IMR-90 (cell line): ENCODE measurements around the gene UMODL1. TPM values are rescaled to one million over a fixed set of nuclear protein-coding genes. Genes with fewer than 3 reads are reported as not detected.

Experiments used
- ATAC-seq: fragments of 200-7000 bp; cut with Tn5 transposase; 2 replicates; pipeline ENCODE4 v1.9.1; 2020; ENCODE audit warnings: low read depth, mild to moderate bottlenecking, moderate library complexity
- BruUV-seq: library from RNA; stranded (reverse); fragments of 400-500 nt; replicated peaks from 2 replicates; lab custom pipeline; 2021; lab: Mats Ljungman, UMichigan
- CTCF ChIA-PET: fragments of 300-600 bp; formaldehyde crosslinking; extraction: SDS; loops from one replicate; lab custom pipeline; 2021; ENCODE audit warnings: antibody characterized with exemption; lab: Yijun Ruan, JAX
- POLR2A ChIA-PET: fragments of 300-600 bp; sonication (Branson Sonifier 250); formaldehyde crosslinking; loops from one replicate; lab custom pipeline; 2022; ENCODE audit warnings: antibody characterized with exemption; ENCODE audit not compliant: unreplicated experiment; lab: Charles Lee
- DNase-seq: peaks from one replicate; pipeline ENCODE4 v3.0.0; 2013
- H2AFZ ChIP-seq: replicated peaks from 2 replicates; pipeline ENCODE3; 2013; ENCODE audit warnings: low read length, mild to moderate bottlenecking; ENCODE audit not compliant: poor library complexity
- H2AK5ac ChIP-seq: 2 replicates; pipeline ENCODE4 v1.6.1; 2013; ENCODE audit warnings: low read depth, low read length, inconsistent platforms
- H2AK9ac ChIP-seq: replicated peaks from 2 replicates; pipeline ENCODE3; 2013; ENCODE audit warnings: mild to moderate bottlenecking, low read depth, low read length, moderate library complexity; ENCODE audit not compliant: poor library complexity
- H2BK120ac ChIP-seq: 2 replicates; pipeline ENCODE4 v1.6.1; 2013; ENCODE audit warnings: low read depth, low read length, inconsistent platforms
- H2BK15ac ChIP-seq: 3 replicates; pipeline ENCODE4 v1.6.1; 2013; ENCODE audit warnings: low read depth, low read length, inconsistent platforms
- H2BK20ac ChIP-seq: 2 replicates; pipeline ENCODE4 v1.6.1; 2013; ENCODE audit warnings: low read depth, mild to moderate bottlenecking, inconsistent platforms, low read length, moderate library complexity
- H2BK5ac ChIP-seq: 2 replicates; pipeline ENCODE4 v1.6.1; 2013; ENCODE audit warnings: mild to moderate bottlenecking, low read depth, low read length, inconsistent platforms; ENCODE audit not compliant: poor library complexity, severe bottlenecking
- H3K14ac ChIP-seq: replicated peaks from 2 replicates; pipeline ENCODE4 v1.6.1; 2013; ENCODE audit warnings: low read depth, low read length, inconsistent platforms
- H3K18ac ChIP-seq: 2 replicates; pipeline ENCODE4 v1.6.1; 2013; ENCODE audit warnings: low read depth, low read length, control low read depth
- H3K23ac ChIP-seq: 2 replicates; pipeline ENCODE4 v1.6.1; 2013; ENCODE audit warnings: low read depth, low read length, inconsistent platforms
- H3K27ac ChIP-seq: 2 replicates; pipeline ENCODE4 v1.5.1; 2013; ENCODE audit warnings: mild to moderate bottlenecking, control low read depth, low read length; ENCODE audit not compliant: insufficient read depth
- H3K27me3 ChIP-seq: 2 replicates; pipeline ENCODE4 v1.6.1; 2013; ENCODE audit warnings: low read length; ENCODE audit not compliant: control insufficient read depth, insufficient read depth
- H3K36me3 ChIP-seq: 2 replicates; pipeline ENCODE4 v1.6.1; 2013; ENCODE audit warnings: low read length, mixed read lengths; ENCODE audit not compliant: control insufficient read depth, insufficient read depth
- H3K4ac ChIP-seq: 2 replicates; pipeline ENCODE4 v1.6.1; 2013; ENCODE audit warnings: low read depth, low read length, inconsistent platforms
- H3K4me1 ChIP-seq: 2 replicates; pipeline ENCODE4 v1.6.1; 2013; ENCODE audit warnings: low read length, mixed read lengths; ENCODE audit not compliant: control insufficient read depth, insufficient read depth
- H3K4me2 ChIP-seq: 2 replicates; pipeline ENCODE4 v1.6.1; 2013; ENCODE audit warnings: low read depth, mild to moderate bottlenecking, control low read depth, low read length, moderate library complexity
- H3K4me3 ChIP-seq: 2 replicates; pipeline ENCODE4 v1.5.1; 2013; ENCODE audit warnings: low read depth, mild to moderate bottlenecking, control low read depth, low read length, moderate library complexity; ENCODE audit not compliant: insufficient read depth
- H3K56ac ChIP-seq: 2 replicates; pipeline ENCODE4 v1.6.1; 2013; ENCODE audit warnings: low read length, inconsistent platforms; ENCODE audit not compliant: insufficient read depth; ENCODE audit errors: extremely low read depth
- H3K79me1 ChIP-seq, 2 experiments: 2 replicates each; pipeline ENCODE4 v1.6.1; 2013; ENCODE audit warnings: low read length in 2 of 2, inconsistent platforms in 1 of 2, low read depth in 1 of 2
- H3K9ac ChIP-seq: 2 replicates; pipeline ENCODE4 v1.6.1; 2013; ENCODE audit warnings: low read depth, low read length, control low read depth
- H3K9me1 ChIP-seq: 2 replicates; pipeline ENCODE4 v1.6.1; 2013; ENCODE audit warnings: low read length, inconsistent platforms; ENCODE audit not compliant: insufficient read depth
- H3K9me3 ChIP-seq: 2 replicates; pipeline ENCODE4 v1.6.1; 2013; ENCODE audit warnings: low read length; ENCODE audit not compliant: control insufficient read depth, insufficient read depth
- H4K20me1 ChIP-seq: 2 replicates; pipeline ENCODE4 v1.6.1; 2013; ENCODE audit warnings: low read length, inconsistent platforms; ENCODE audit not compliant: insufficient read depth
- H4K5ac ChIP-seq: 2 replicates; pipeline ENCODE4 v1.6.1; 2013; ENCODE audit warnings: mild to moderate bottlenecking, low read depth, low read length, control low read depth
- H4K8ac ChIP-seq, 2 experiments: 2 replicates each; pipeline ENCODE4 v1.6.1; 2013; ENCODE audit warnings: low read depth in 2 of 2, low read length in 2 of 2, control low read depth in 1 of 2, inconsistent platforms in 1 of 2
- H4K91ac ChIP-seq: 2 replicates; pipeline ENCODE4 v1.6.1; 2013; ENCODE audit warnings: low read depth, low read length, inconsistent platforms; ENCODE audit not compliant: insufficient read depth
- CEBPB ChIP-seq: IDR thresholded peaks from 2 replicates; pipeline ENCODE4 v1.6.1; 2012; ENCODE audit warnings: low read depth, low read length, improper control_type of control experiment
- CHD1 ChIP-seq: IDR thresholded peaks from 2 replicates; pipeline ENCODE4 v1.6.1; 2012; ENCODE audit warnings: low read depth, low read length, improper control_type of control experiment
- FOS ChIP-seq: fragments of 150-350 bp; IDR thresholded peaks from 2 replicates; pipeline ENCODE4 v1.6.1; 2016; ENCODE audit warnings: low read depth, low read length
- POLR2A ChIP-seq: IDR thresholded peaks from 2 replicates; pipeline ENCODE4 v1.6.1; 2012; ENCODE audit warnings: mild to moderate bottlenecking, low read depth, low read length
- RCOR1 ChIP-seq: IDR thresholded peaks from 2 replicates; pipeline ENCODE4 v1.6.1; 2012; ENCODE audit warnings: mild to moderate bottlenecking, low read length, improper control_type of control experiment; ENCODE audit not compliant: insufficient replicate concordance
- RFX5 ChIP-seq: IDR thresholded peaks from 2 replicates; pipeline ENCODE4 v1.8.0; 2012; ENCODE audit warnings: low read depth, mild to moderate bottlenecking, low read length, moderate library complexity
- WGBS, 2 experiments: methylation state at CpG; one replicate each; pipeline versions ENCODE4 v1.1.5 to v1.1.7; 2013; ENCODE audit warnings: missing lambda C conversion rate in 2 of 2; ENCODE audit not compliant: insufficient read length in 1 of 2; ENCODE audit errors: extremely low coverage in 2 of 2; 5-methylcytosine and 5-hydroxymethylcytosine counted together
- dilution Hi-C: fragments of 300-500 bp; cut with HindIII; formaldehyde crosslinking; loops from one replicate; pipeline ENCODE4 v1.14.3; 2018; ENCODE audit warnings: low sequenced_read_pairs; ENCODE audit not compliant: unreplicated experiment
- in situ Hi-C: fragments of 300-500 bp; cut with MboI; formaldehyde crosslinking; loops from 3 replicates; pipeline ENCODE4 v1.14.3; 2019; ENCODE audit warnings: low sequenced_read_pairs, inconsistent platforms, mixed read lengths
- intact Hi-C: fragments of 100-400 bp; cut with micrococcal nuclease; formaldehyde crosslinking; loops from 2 replicates; pipeline ENCODE4 v1.10.0; 2022
- polyA plus RNA-seq, 3 experiments: library from polyadenylated mRNA; depleted of rRNA; stranded (reverse); fragments of >200 nt; gene quantifications; 2 replicates each; pipeline ENCODE4 v1.2.3, GENCODE V29; 2012; ENCODE audit warnings: low replicate concordance in 1 of 3
- total RNA-seq: library from RNA; depleted of rRNA; stranded (reverse); fragments of >200 nt; gene quantifications from 2 replicates; pipeline ENCODE4 v1.2.3, GENCODE V29; 2012
- TF ChIP-seq, protein P1 (sequence below): fragments of 150-350 bp; IDR thresholded peaks from 2 replicates; pipeline ENCODE4 v1.6.1; 2017; ENCODE audit warnings: mild to moderate bottlenecking, antibody characterized with exemption, low read length, low read depth
- TF ChIP-seq, protein P2 (sequence below): fragments of 150-350 bp; IDR thresholded peaks from 2 replicates; pipeline ENCODE4 v1.6.1; 2016; ENCODE audit warnings: low read depth, mild to moderate bottlenecking, low read length, moderate library complexity, borderline replicate concordance
- TF ChIP-seq, protein P3 (sequence below): conservative IDR thresholded peaks from 2 replicates; pipeline ENCODE4 v1.5.1; 2012; ENCODE audit warnings: mild to moderate bottlenecking, low read depth, low read length, improper control_type of control experiment

The UMODL1 gene
- total and polyA plus RNA-seq, 2 of the 4 experiments (the other 2 are of a cell fraction), result 0.02 TPM; not detected in 1

DNA sequence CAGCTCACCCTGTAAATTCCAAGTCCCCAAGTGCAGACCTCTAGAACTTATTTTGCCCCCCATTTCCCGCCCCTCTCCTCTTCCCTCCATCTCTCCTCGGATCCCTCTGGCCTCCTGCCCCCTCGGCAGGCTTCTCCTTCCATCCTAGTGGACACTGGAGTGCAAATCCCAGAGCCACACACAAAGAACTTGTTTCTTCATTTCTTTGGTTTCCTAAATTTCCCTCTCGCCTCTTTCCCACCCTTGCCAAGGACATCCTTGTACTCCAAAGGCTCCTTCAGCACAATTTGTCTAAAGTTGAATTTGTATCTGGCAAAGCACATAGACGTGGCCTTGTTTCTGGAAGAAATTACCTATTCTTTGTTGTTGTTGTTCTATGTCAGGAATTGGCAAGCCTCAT lies 17.5 kb downstream of the UMODL1 start:
- H3K36me3 ChIP-seq, result no peaks in the 10 kb centered on the region
- no peak overlapping the region for H3K27ac ChIP-seq
- H2BK15ac ChIP-seq, result no peak overlapping the region
- H2BK5ac ChIP-seq, result no peak overlapping the region
- no peak overlapping the region for H4K91ac ChIP-seq
- no peak overlapping the region for H2AK5ac ChIP-seq
- CTCF ChIA-PET, result no interaction called here
- no peak overlapping the region for H2AK9ac ChIP-seq
- ATAC-seq, result no peak
- peaks cover under 1% of the 10 kb centered on the region; the same call in 1 of the 2 replicates for H3K9me1 ChIP-seq
- no peak overlapping the region for H2BK120ac ChIP-seq
- POLR2A ChIA-PET, result no interaction called here
- no peaks in the 10 kb centered on the region for H4K20me1 ChIP-seq
- intact Hi-C loops (no loop called here), dilution Hi-C loops (no loop called here), in situ Hi-C loops (no loop called here)
- no peak overlapping the region for H2AFZ ChIP-seq
- H4K8ac ChIP-seq, result no peak overlapping the region
- BruUV-seq, result no TSS peak
- H3K79me1 ChIP-seq, result no peaks in the 10 kb centered on the region
- H3K14ac ChIP-seq, result no peak overlapping the region
- H3K23ac ChIP-seq, result no peak overlapping the region
- H3K9me3 ChIP-seq, result no peaks in the 10 kb centered on the region
- no peak overlapping the region for H4K5ac ChIP-seq
- H3K9ac ChIP-seq, result no peak overlapping the region
- no peak overlapping the region for H3K56ac ChIP-seq
- peaks cover 2% of the 10 kb centered on the region; the same call in 1 of the 2 replicates for H3K4me1 ChIP-seq
- no peak for DNase-seq
- no CpG with 5 or more reads among the region's 5 CpGs for WGBS, 2 experiments
- H3K18ac ChIP-seq, result no peak overlapping the region
- no peak overlapping the region for H2BK20ac ChIP-seq
- TF ChIP-seq POLR2A, result no peak
- TF ChIP-seq FOS, result no peak
- no peak for TF ChIP-seq CEBPB
- no peak for TF ChIP-seq CHD1
- TF ChIP-seq, protein P1, sequence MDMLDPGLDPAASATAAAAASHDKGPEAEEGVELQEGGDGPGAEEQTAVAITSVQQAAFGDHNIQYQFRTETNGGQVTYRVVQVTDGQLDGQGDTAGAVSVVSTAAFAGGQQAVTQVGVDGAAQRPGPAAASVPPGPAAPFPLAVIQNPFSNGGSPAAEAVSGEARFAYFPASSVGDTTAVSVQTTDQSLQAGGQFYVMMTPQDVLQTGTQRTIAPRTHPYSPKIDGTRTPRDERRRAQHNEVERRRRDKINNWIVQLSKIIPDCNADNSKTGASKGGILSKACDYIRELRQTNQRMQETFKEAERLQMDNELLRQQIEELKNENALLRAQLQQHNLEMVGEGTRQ, result no peak
- TF ChIP-seq RFX5, result no peak
- TF ChIP-seq, protein P2, sequence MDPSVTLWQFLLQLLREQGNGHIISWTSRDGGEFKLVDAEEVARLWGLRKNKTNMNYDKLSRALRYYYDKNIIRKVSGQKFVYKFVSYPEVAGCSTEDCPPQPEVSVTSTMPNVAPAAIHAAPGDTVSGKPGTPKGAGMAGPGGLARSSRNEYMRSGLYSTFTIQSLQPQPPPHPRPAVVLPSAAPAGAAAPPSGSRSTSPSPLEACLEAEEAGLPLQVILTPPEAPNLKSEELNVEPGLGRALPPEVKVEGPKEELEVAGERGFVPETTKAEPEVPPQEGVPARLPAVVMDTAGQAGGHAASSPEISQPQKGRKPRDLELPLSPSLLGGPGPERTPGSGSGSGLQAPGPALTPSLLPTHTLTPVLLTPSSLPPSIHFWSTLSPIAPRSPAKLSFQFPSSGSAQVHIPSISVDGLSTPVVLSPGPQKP, result no peak
- TF ChIP-seq, protein P3, sequence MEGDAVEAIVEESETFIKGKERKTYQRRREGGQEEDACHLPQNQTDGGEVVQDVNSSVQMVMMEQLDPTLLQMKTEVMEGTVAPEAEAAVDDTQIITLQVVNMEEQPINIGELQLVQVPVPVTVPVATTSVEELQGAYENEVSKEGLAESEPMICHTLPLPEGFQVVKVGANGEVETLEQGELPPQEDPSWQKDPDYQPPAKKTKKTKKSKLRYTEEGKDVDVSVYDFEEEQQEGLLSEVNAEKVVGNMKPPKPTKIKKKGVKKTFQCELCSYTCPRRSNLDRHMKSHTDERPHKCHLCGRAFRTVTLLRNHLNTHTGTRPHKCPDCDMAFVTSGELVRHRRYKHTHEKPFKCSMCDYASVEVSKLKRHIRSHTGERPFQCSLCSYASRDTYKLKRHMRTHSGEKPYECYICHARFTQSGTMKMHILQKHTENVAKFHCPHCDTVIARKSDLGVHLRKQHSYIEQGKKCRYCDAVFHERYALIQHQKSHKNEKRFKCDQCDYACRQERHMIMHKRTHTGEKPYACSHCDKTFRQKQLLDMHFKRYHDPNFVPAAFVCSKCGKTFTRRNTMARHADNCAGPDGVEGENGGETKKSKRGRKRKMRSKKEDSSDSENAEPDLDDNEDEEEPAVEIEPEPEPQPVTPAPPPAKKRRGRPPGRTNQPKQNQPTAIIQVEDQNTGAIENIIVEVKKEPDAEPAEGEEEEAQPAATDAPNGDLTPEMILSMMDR, result no peak
- no peak for TF ChIP-seq RCOR1
- H3K27me3 ChIP-seq, result peaks cover 2% of the 10 kb centered on the region; the same call in 1 of the 2 replicates
- no peak overlapping the region for H3K4ac ChIP-seq
- H3K4me2 ChIP-seq, result no peak overlapping the region
- H3K4me3 ChIP-seq, result no peak overlapping the region
